Loucy (cell line): ENCODE measurements around the gene MBP.

Experiments
- H2AFZ ChIP-seq: fragments of 200-600 bp; sonication (generic); 2 replicates; pipeline ENCODE4 v1.6.0; 2016; ENCODE audit warnings: antibody characterized with exemption, mild to moderate bottlenecking, low read length, moderate library complexity
- H3F3A ChIP-seq: fragments of 200-600 bp; 2 replicates; pipeline ENCODE4 v1.6.0; 2016; ENCODE audit warnings: antibody characterized with exemption, low read depth, mild to moderate bottlenecking
- H3K27me3 ChIP-seq: fragments of 200-600 bp; sonication (generic); 2 replicates; pipeline ENCODE4 v1.6.1; 2014; ENCODE audit warnings: low read length, mild to moderate bottlenecking; ENCODE audit not compliant: insufficient read depth, poor library complexity, severe bottlenecking
- H3K36me3 ChIP-seq: fragments of 200-600 bp; sonication (generic); 2 replicates; pipeline ENCODE4 v1.6.1; 2016; ENCODE audit warnings: low read length; ENCODE audit not compliant: insufficient read depth
- H3K4me1 ChIP-seq: fragments of 200-600 bp; sonication (generic); 2 replicates; pipeline ENCODE4 v1.5.1; 2014; ENCODE audit warnings: low read length, mild to moderate bottlenecking; ENCODE audit not compliant: insufficient read depth, poor library complexity, severe bottlenecking
- H3K4me2 ChIP-seq: fragments of 200-600 bp; sonication (generic); 2 replicates; pipeline ENCODE4 v1.6.0; 2014; ENCODE audit warnings: antibody characterized with exemption, low read length, low read depth, mild to moderate bottlenecking; ENCODE audit not compliant: poor library complexity, severe bottlenecking
- H3K4me3 ChIP-seq: fragments of 200-600 bp; sonication (generic); 2 replicates; pipeline ENCODE4 v1.5.1; 2014; ENCODE audit warnings: low read length, mild to moderate bottlenecking, mixed read lengths; ENCODE audit not compliant: poor library complexity, severe bottlenecking
- H3K79me2 ChIP-seq: fragments of 200-600 bp; sonication (generic); 2 replicates; pipeline ENCODE4 v1.6.1; 2014; ENCODE audit warnings: low read length; ENCODE audit not compliant: insufficient read depth
- H3K9ac ChIP-seq: fragments of 200-600 bp; sonication (generic); 2 replicates; pipeline ENCODE4 v1.6.0; 2014; ENCODE audit warnings: mild to moderate bottlenecking, low read depth, low read length, moderate library complexity; ENCODE audit not compliant: poor library complexity, severe bottlenecking
- H3K9me2 ChIP-seq: fragments of 200-600 bp; sonication (generic); replicated peaks from 2 replicates; pipeline ENCODE4 v1.6.1; 2016; ENCODE audit warnings: low read depth, low read length, mixed read lengths
- H3K9me3 ChIP-seq: fragments of 200-600 bp; sonication (generic); 2 replicates; pipeline ENCODE4 v1.6.1; 2014; ENCODE audit warnings: mild to moderate bottlenecking, antibody characterized with exemption, low read length, low read depth; ENCODE audit not compliant: insufficient read depth
- H4K20me1 ChIP-seq: fragments of 200-600 bp; sonication (generic); 2 replicates; pipeline ENCODE4 v1.6.0; 2014; ENCODE audit warnings: antibody characterized with exemption, low read length, mild to moderate bottlenecking; ENCODE audit not compliant: insufficient read depth, poor library complexity, severe bottlenecking
- CTCF ChIP-seq: fragments of 200-600 bp; sonication (generic); conservative IDR thresholded peaks from 2 replicates; pipeline ENCODE4 v1.5.1; 2014; ENCODE audit warnings: mild to moderate bottlenecking, antibody characterized with exemption, low read length
- EZH2phosphoT487 ChIP-seq: fragments of 200-600 bp; IDR thresholded peaks from 2 replicates; pipeline ENCODE4 v1.6.1; 2018; ENCODE audit warnings: antibody characterized with exemption, mild to moderate bottlenecking, moderate library complexity, borderline replicate concordance

MBP gene

GRCh38 chr18:77061281-77061945 is 71.2 kb downstream of the MBP start:
- Histone ChIP-seq H3K9me2 (no peaks in the 10 kb centered on the region), H2AFZ (no peak overlapping the region), H3K9me3 (no peaks in the 10 kb centered on the region), H3K9ac (peak overlapping the region; percentile 72), H3K36me3 (no peaks in the 10 kb centered on the region), H3K79me2 (peaks cover 9% of the 10 kb centered on the region; the same call in 1 of the 2 replicates), H3K4me1 (peaks cover 79% of the 10 kb centered on the region), H3K4me2 (peak overlapping the region; percentile 85), H3F3A (peaks cover 25% of the 10 kb centered on the region), H4K20me1 (no peaks in the 10 kb centered on the region), H3K27me3 (no peaks in the 10 kb centered on the region), H3K4me3 (no peak overlapping the region)
- no peak for TF ChIP-seq EZH2phosphoT487
- TF ChIP-seq CTCF: no peak

- Histone ChIP-seq H3K9me2 (no peaks in the 10 kb centered on the region), H3K9me3 (no peaks in the 10 kb centered on the region), H2AFZ (no peak overlapping the region), H3K4me2 (no peak overlapping the region), H3K27me3 (no peaks in the 10 kb centered on the region), H3K4me1 (peaks cover 79% of the 10 kb centered on the region), H4K20me1 (no peaks in the 10 kb centered on the region), H3K4me3 (no peak overlapping the region), H3K36me3 (no peaks in the 10 kb centered on the region), H3F3A (peaks cover 28% of the 10 kb centered on the region), H3K9ac (no peak overlapping the region), H3K79me2 (peaks cover 9% of the 10 kb centered on the region; the same call in 1 of the 2 replicates)
- TF ChIP-seq CTCF: no peak
- TF ChIP-seq EZH2phosphoT487: no peak
Measured at GRCh38 chr18:77060151-77060550, 72.4 kb downstream of the MBP start.

- Histone ChIP-seq H4K20me1 (no peaks in the 10 kb centered on the region), H2AFZ (no peak overlapping the region), H3K4me3 (no peak overlapping the region), H3F3A (peaks cover 23% of the 10 kb centered on the region), H3K9me3 (no peaks in the 10 kb centered on the region), H3K79me2 (peaks cover 9% of the 10 kb centered on the region; the same call in 1 of the 2 replicates), H3K36me3 (no peaks in the 10 kb centered on the region), H3K4me2 (no peak overlapping the region), H3K4me1 (peaks cover 76% of the 10 kb centered on the region), H3K27me3 (no peaks in the 10 kb centered on the region), H3K9ac (no peak overlapping the region), H3K9me2 (no peaks in the 10 kb centered on the region)
- TF ChIP-seq EZH2phosphoT487: no peak
- TF ChIP-seq CTCF: peak; percentile 76
Measured at GRCh38 chr18:77059294-77059916, 73.2 kb downstream of the MBP start.
